HEK293 (cell line): ENCODE results near the gene SH2D7.

Source experiments
- CTCF ChIA-PET: fragments of 350-600 bp; formaldehyde crosslinking; extraction: SDS; loops from one replicate; lab custom pipeline; 2021; ENCODE audit warnings: antibody characterized with exemption; lab: Yijun Ruan, JAX
- POLR2A ChIA-PET: fragments of 300-600 bp; formaldehyde crosslinking; extraction: SDS; loops from one replicate; lab custom pipeline; 2020; ENCODE audit warnings: antibody characterized with exemption, inconsistent platforms; lab: Yijun Ruan, JAX
- H3K27ac ChIP-seq: fragments of 200-500 bp; sonication (Bioruptor generic); 2 replicates; pipeline ENCODE4 v1.5.1; 2014; ENCODE audit warnings: low read depth, low read length, control low read depth, inconsistent platforms; ENCODE audit errors: extremely low read depth
- H3K36me3 ChIP-seq, 2 experiments: fragments of 200-500 bp in 1 of 2; sonication (Bioruptor generic) in 1 of 2; 1 replicate in 1 of 2; 2 replicates in 1 of 2; pipeline ENCODE4 v1.5.1; 2014 to 2017; ENCODE audit warnings: inconsistent platforms in 2 of 2, low read length in 2 of 2; ENCODE audit not compliant: control insufficient read depth in 2 of 2, insufficient read depth in 1 of 2
- H3K4me1 ChIP-seq: fragments of 200-500 bp; sonication (Bioruptor generic); 2 replicates; pipeline ENCODE4 v1.5.1; 2014; ENCODE audit warnings: mild to moderate bottlenecking, low read length, inconsistent platforms; ENCODE audit not compliant: control insufficient read depth, insufficient read depth
- H3K4me3 ChIP-seq: 2 replicates; pipeline ENCODE4 v1.5.1; 2011; ENCODE audit warnings: low read depth, mild to moderate bottlenecking, control low read depth, low read length, moderate library complexity
- H3K9me3 ChIP-seq: fragments of 200-500 bp; sonication (Bioruptor generic); 2 replicates; pipeline ENCODE4 v1.5.1; 2014; ENCODE audit warnings: low read depth, low read length, inconsistent platforms; ENCODE audit not compliant: control insufficient read depth, insufficient read depth
- BCL11A ChIP-seq: fragments of 450-650 bp; formaldehyde crosslinking; IDR thresholded peaks from 2 replicates; pipeline ENCODE4 v1.5.1; 2016; ENCODE audit warnings: low read depth, missing biosample characterization, missing genetic modification characterization
- EGR2 ChIP-seq: fragments of 450-650 bp; formaldehyde crosslinking; IDR thresholded peaks from 2 replicates; pipeline ENCODE4 v1.5.1; 2016; ENCODE audit warnings: low read depth, missing biosample characterization, missing genetic modification characterization
- GLI4 ChIP-seq: fragments of 450-650 bp; formaldehyde crosslinking; IDR thresholded peaks from 2 replicates; pipeline ENCODE4 v1.5.1; 2016; ENCODE audit warnings: missing biosample characterization, missing genetic modification characterization
- SP2 ChIP-seq: fragments of 450-650 bp; formaldehyde crosslinking; IDR thresholded peaks from 2 replicates; pipeline ENCODE4 v1.5.1; 2016; ENCODE audit warnings: missing biosample characterization, missing genetic modification characterization
- SP3 ChIP-seq: fragments of 450-650 bp; formaldehyde crosslinking; IDR thresholded peaks from 2 replicates; pipeline ENCODE4 v1.5.1; 2016; ENCODE audit warnings: missing biosample characterization, missing genetic modification characterization
- WT1 ChIP-seq: fragments of 450-650 bp; formaldehyde crosslinking; IDR thresholded peaks from 2 replicates; pipeline ENCODE4 v1.5.1; 2016; ENCODE audit warnings: missing biosample characterization, missing genetic modification characterization
- ZBTB20 ChIP-seq: fragments of 450-650 bp; formaldehyde crosslinking; IDR thresholded peaks from 2 replicates; pipeline ENCODE4 v1.5.1; 2016; ENCODE audit warnings: missing biosample characterization, missing genetic modification characterization
- ZBTB21 ChIP-seq: fragments of 450-650 bp; formaldehyde crosslinking; IDR thresholded peaks from 2 replicates; pipeline ENCODE4 v1.5.1; 2017; ENCODE audit warnings: missing biosample characterization, missing genetic modification characterization
- ZBTB48 ChIP-seq: fragments of 450-650 bp; formaldehyde crosslinking; IDR thresholded peaks from 2 replicates; pipeline ENCODE4 v1.5.1; 2016; ENCODE audit warnings: missing biosample characterization, missing genetic modification characterization
- ZNF112 ChIP-seq: fragments of 450-650 bp; formaldehyde crosslinking; IDR thresholded peaks from 2 replicates; pipeline ENCODE4 v1.5.0; 2017; ENCODE audit warnings: missing biosample characterization, missing genetic modification characterization
- ZNF132 ChIP-seq: fragments of 450-650 bp; formaldehyde crosslinking; IDR thresholded peaks from 2 replicates; pipeline ENCODE4 v1.5.1; 2017; ENCODE audit warnings: missing biosample characterization, missing genetic modification characterization, borderline replicate concordance
- ZNF157 ChIP-seq: fragments of 450-650 bp; formaldehyde crosslinking; IDR thresholded peaks from 2 replicates; pipeline ENCODE4 v1.5.1; 2016; ENCODE audit warnings: missing biosample characterization, missing genetic modification characterization
- ZNF202 ChIP-seq: fragments of 450-650 bp; formaldehyde crosslinking; IDR thresholded peaks from 2 replicates; pipeline ENCODE4 v1.5.1; 2016; ENCODE audit warnings: missing biosample characterization, missing genetic modification characterization, borderline replicate concordance
- ZNF214 ChIP-seq: fragments of 450-650 bp; formaldehyde crosslinking; IDR thresholded peaks from 2 replicates; pipeline ENCODE4 v1.5.1; 2017; ENCODE audit warnings: missing biosample characterization, mild to moderate bottlenecking, missing genetic modification characterization, borderline replicate concordance
- ZNF266 ChIP-seq: fragments of 450-650 bp; formaldehyde crosslinking; IDR thresholded peaks from 2 replicates; pipeline ENCODE4 v1.5.1; 2016; ENCODE audit warnings: missing biosample characterization, missing genetic modification characterization, low read depth
- ZNF341 ChIP-seq: fragments of 450-650 bp; formaldehyde crosslinking; IDR thresholded peaks from 2 replicates; pipeline ENCODE4; 2016; ENCODE audit warnings: low read depth, missing biosample characterization, missing genetic modification characterization
- ZNF354C ChIP-seq: fragments of 450-650 bp; formaldehyde crosslinking; IDR thresholded peaks from 2 replicates; pipeline ENCODE4 v1.5.1; 2016; ENCODE audit warnings: missing biosample characterization, missing genetic modification characterization, low read depth, borderline replicate concordance
- ZNF394 ChIP-seq: fragments of 450-650 bp; formaldehyde crosslinking; IDR thresholded peaks from 2 replicates; pipeline ENCODE4 v1.5.1; 2016; ENCODE audit warnings: missing biosample characterization, missing genetic modification characterization, mild to moderate bottlenecking, moderate library complexity, borderline replicate concordance
- ZNF416 ChIP-seq: fragments of 450-650 bp; formaldehyde crosslinking; IDR thresholded peaks from 2 replicates; pipeline ENCODE4 v1.5.1; 2016; ENCODE audit warnings: missing biosample characterization, missing genetic modification characterization
- ZNF426 ChIP-seq: fragments of 450-650 bp; formaldehyde crosslinking; IDR thresholded peaks from 2 replicates; pipeline ENCODE4 v1.5.1; 2017; ENCODE audit warnings: missing biosample characterization, missing genetic modification characterization, mild to moderate bottlenecking, inconsistent platforms, moderate library complexity
- ZNF433 ChIP-seq: fragments of 450-650 bp; formaldehyde crosslinking; IDR thresholded peaks from 2 replicates; pipeline ENCODE4 v1.5.1; 2016; ENCODE audit warnings: missing biosample characterization, missing genetic modification characterization, low read depth
- ZNF510 ChIP-seq: fragments of 450-650 bp; formaldehyde crosslinking; IDR thresholded peaks from 2 replicates; pipeline ENCODE4 v1.5.1; 2018; ENCODE audit warnings: mild to moderate bottlenecking, missing genetic modification characterization, missing biosample characterization; ENCODE audit not compliant: insufficient replicate concordance
- ZNF529 ChIP-seq: fragments of 450-650 bp; formaldehyde crosslinking; IDR thresholded peaks from 2 replicates; pipeline ENCODE4 v1.5.1; 2017; ENCODE audit warnings: missing genetic modification characterization, missing biosample characterization; ENCODE audit not compliant: insufficient replicate concordance
- ZNF610 ChIP-seq: fragments of 450-650 bp; formaldehyde crosslinking; IDR thresholded peaks from 2 replicates; pipeline ENCODE4 v1.5.1; 2016; ENCODE audit warnings: missing biosample characterization, missing genetic modification characterization, borderline replicate concordance
- ZNF658 ChIP-seq: fragments of 450-650 bp; formaldehyde crosslinking; IDR thresholded peaks from 2 replicates; pipeline ENCODE4; 2016; ENCODE audit warnings: missing biosample characterization, missing genetic modification characterization
- ZNF701 ChIP-seq: fragments of 450-650 bp; formaldehyde crosslinking; IDR thresholded peaks from 2 replicates; pipeline ENCODE4 v1.5.1; 2016; ENCODE audit warnings: missing biosample characterization, missing genetic modification characterization
- ZNF843 ChIP-seq: fragments of 450-650 bp; formaldehyde crosslinking; IDR thresholded peaks from 2 replicates; pipeline ENCODE4 v1.5.1; 2016; ENCODE audit warnings: missing biosample characterization, missing genetic modification characterization
- TF ChIP-seq, protein P1 (sequence below): fragments of 450-650 bp; formaldehyde crosslinking; IDR thresholded peaks from 2 replicates; pipeline ENCODE4 v1.5.1; 2016; ENCODE audit warnings: missing biosample characterization, missing genetic modification characterization
- TF ChIP-seq, protein P2 (sequence below): fragments of 450-650 bp; formaldehyde crosslinking; IDR thresholded peaks from 2 replicates; pipeline ENCODE4 v1.5.1; 2016; ENCODE audit warnings: missing biosample characterization, missing genetic modification characterization, borderline replicate concordance

SH2D7 gene

DNA sequence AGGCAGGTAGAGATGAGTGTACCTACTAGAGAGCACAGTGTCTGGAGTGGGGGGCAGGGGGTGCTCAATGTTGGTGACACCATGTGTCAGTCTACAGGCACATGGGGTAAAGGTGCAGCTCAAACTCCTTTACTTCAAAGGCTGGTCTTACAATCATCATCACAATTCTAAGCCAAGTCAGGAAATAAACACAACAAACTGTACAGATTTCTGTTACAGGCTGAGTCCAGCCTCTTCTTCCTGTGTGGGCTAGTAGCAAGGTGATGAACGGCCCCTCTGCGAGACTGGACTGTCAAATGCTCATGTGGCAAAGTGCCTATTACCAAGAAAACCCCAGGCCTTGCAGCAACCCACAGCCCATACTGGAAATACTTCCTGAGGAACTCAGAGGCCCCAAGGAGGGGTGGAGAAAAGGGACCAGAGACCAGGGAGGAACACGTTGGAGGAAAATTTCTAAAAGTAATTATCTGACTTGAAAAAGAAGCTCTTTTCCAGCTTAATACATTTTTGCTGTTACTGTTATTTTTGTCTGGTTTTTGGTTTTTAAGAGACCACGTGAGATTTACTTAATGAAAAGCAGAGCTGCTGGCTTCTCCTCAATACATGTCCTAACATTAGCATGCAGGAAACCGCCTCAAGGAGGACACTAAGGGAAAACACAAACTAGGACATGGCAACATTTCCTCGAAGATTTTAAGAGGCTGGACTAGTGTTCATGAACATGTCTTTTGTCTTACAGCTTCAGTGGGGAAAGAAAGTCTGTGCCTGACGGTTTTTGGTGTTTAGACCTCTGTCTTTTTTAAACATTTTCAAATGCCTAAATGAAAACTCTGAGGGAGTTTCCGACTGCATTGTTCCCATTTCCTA, 44.4 kb upstream of the SH2D7 start:
- Histone ChIP-seq H3K4me3 (no peak overlapping the region), H3K9me3 (no peaks in the 10 kb centered on the region), H3K36me3 (peaks cover 8 to 39% of the 10 kb centered on the region in 2 experiments; a peak in 2 of 3 replicates), H3K27ac (no peak overlapping the region), H3K4me1 (peaks cover 26% of the 10 kb centered on the region)
- POLR2A ChIA-PET: interaction anchor here (0.6 kb wide), 1 partner anchor 1921 kb away, joined by 4 read pairs; no protein-coding TSS in a partner anchor
- no peak for TF ChIP-seq SP3 (tag by site-specific recombination)
- TF ChIP-seq ZNF266: no peak
- TF ChIP-seq ZNF112: no peak
- TF ChIP-seq BCL11A (tag by site-specific recombination): no peak
- no peak for TF ChIP-seq ZNF658
- TF ChIP-seq ZNF610: no peak
- no peak for TF ChIP-seq ZBTB20 (tag by site-specific recombination)
- no peak for TF ChIP-seq ZNF843 (tag by site-specific recombination)
- TF ChIP-seq, protein P1, sequence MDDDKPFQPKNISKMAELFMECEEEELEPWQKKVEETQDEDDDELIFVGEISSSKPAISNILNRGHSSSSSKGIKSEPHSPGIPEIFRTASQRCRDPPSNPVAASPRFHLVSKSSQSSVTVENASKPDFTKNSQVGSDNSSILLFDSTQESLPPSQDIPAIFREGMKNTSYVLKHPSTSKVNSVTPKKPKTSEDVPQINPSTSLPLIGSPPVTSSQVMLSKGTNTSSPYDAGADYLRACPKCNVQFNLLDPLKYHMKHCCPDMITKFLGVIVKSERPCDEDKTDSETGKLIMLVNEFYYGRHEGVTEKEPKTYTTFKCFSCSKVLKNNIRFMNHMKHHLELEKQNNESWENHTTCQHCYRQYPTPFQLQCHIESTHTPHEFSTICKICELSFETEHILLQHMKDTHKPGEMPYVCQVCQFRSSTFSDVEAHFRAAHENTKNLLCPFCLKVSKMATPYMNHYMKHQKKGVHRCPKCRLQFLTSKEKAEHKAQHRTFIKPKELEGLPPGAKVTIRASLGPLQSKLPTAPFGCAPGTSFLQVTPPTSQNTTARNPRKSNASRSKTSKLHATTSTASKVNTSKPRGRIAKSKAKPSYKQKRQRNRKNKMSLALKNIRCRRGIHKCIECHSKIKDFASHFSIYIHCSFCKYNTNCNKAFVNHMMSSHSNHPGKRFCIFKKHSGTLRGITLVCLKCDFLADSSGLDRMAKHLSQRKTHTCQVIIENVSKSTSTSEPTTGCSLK (tag by site-specific recombination): no peak
- TF ChIP-seq ZNF394 (tag by site-specific recombination): no peak
- TF ChIP-seq ZNF426 (tag by site-specific recombination): no peak
- CTCF ChIA-PET: no interaction called here

DNA sequence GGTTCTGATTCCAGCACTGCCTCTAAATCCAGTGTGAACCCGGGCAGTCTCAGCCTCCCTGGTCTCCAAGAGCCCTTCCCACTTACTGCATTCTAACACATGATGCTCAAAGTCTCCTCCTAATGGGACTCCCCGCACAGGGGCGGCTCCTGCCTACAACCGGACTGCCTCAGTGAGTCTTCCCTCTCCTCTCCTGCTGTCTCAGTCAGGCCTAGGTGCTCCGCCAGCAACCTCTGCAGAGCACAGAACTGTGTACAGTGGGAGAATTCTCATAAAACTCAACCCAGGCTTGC, 43.8 kb upstream of the SH2D7 start:
- Histone ChIP-seq H3K36me3 (peaks cover 3 to 39% of the 10 kb centered on the region in 2 experiments; a peak in 2 of 3 replicates), H3K27ac (no peak overlapping the region)
- no peak for TF ChIP-seq ZNF701 (tag by site-specific recombination)
- no peak for TF ChIP-seq ZNF341 (tag by site-specific recombination)
- no peak for TF ChIP-seq ZBTB21 (tag by site-specific recombination)
- no peak for TF ChIP-seq ZNF416
- TF ChIP-seq SP2 (tag by site-specific recombination): no peak
- no peak for TF ChIP-seq ZNF214
- no peak for TF ChIP-seq WT1 (tag by site-specific recombination)
- no peak for TF ChIP-seq ZNF202 (tag by site-specific recombination)
- no peak for TF ChIP-seq EGR2 (tag by site-specific recombination)
- TF ChIP-seq, protein P2, sequence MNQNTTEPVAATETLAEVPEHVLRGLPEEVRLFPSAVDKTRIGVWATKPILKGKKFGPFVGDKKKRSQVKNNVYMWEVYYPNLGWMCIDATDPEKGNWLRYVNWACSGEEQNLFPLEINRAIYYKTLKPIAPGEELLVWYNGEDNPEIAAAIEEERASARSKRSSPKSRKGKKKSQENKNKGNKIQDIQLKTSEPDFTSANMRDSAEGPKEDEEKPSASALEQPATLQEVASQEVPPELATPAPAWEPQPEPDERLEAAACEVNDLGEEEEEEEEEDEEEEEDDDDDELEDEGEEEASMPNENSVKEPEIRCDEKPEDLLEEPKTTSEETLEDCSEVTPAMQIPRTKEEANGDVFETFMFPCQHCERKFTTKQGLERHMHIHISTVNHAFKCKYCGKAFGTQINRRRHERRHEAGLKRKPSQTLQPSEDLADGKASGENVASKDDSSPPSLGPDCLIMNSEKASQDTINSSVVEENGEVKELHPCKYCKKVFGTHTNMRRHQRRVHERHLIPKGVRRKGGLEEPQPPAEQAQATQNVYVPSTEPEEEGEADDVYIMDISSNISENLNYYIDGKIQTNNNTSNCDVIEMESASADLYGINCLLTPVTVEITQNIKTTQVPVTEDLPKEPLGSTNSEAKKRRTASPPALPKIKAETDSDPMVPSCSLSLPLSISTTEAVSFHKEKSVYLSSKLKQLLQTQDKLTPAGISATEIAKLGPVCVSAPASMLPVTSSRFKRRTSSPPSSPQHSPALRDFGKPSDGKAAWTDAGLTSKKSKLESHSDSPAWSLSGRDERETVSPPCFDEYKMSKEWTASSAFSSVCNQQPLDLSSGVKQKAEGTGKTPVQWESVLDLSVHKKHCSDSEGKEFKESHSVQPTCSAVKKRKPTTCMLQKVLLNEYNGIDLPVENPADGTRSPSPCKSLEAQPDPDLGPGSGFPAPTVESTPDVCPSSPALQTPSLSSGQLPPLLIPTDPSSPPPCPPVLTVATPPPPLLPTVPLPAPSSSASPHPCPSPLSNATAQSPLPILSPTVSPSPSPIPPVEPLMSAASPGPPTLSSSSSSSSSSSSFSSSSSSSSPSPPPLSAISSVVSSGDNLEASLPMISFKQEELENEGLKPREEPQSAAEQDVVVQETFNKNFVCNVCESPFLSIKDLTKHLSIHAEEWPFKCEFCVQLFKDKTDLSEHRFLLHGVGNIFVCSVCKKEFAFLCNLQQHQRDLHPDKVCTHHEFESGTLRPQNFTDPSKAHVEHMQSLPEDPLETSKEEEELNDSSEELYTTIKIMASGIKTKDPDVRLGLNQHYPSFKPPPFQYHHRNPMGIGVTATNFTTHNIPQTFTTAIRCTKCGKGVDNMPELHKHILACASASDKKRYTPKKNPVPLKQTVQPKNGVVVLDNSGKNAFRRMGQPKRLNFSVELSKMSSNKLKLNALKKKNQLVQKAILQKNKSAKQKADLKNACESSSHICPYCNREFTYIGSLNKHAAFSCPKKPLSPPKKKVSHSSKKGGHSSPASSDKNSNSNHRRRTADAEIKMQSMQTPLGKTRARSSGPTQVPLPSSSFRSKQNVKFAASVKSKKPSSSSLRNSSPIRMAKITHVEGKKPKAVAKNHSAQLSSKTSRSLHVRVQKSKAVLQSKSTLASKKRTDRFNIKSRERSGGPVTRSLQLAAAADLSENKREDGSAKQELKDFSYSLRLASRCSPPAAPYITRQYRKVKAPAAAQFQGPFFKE (tag by site-specific recombination): no peak
- TF ChIP-seq ZBTB48 (tag by site-specific recombination): no peak
- TF ChIP-seq ZNF843 (tag by site-specific recombination): no peak
- TF ChIP-seq GLI4 (tag by site-specific recombination): no peak
- TF ChIP-seq ZNF510 (tag by site-specific recombination): no peak
- TF ChIP-seq ZNF157 (tag by site-specific recombination): no peak
- TF ChIP-seq ZNF529 (tag by site-specific recombination): no peak
- no peak for TF ChIP-seq ZNF354C (tag by site-specific recombination)
- no peak for TF ChIP-seq ZNF132
- TF ChIP-seq ZNF433 (tag by site-specific recombination): no peak
- TF ChIP-seq, all 188 proteins: peak for 0
- CTCF ChIA-PET: no interaction called here
- peaks cover 26% of the 10 kb centered on the region for H3K4me1 ChIP-seq
- POLR2A ChIA-PET: interaction anchor here (0.6 kb wide), 1 partner anchor 1921 kb away, joined by 4 read pairs; no protein-coding TSS in a partner anchor
- no peaks in the 10 kb centered on the region for H3K9me3 ChIP-seq
- no peak overlapping the region for H3K4me3 ChIP-seq
